CMK (cell line): ENCODE measurements around the gene PSMA6.
"Not testable (repeated sequence)": the region's sequence is repeated elsewhere in the genome, so short reads cannot be mapped to it uniquely, and the experiment has no call there.

Experiments used
- DNase-seq: peaks from one replicate; pipeline ENCODE4 v3.0.0-alpha.2; 2010; ENCODE audit warnings: low read depth

Gene PSMA6

DNA sequence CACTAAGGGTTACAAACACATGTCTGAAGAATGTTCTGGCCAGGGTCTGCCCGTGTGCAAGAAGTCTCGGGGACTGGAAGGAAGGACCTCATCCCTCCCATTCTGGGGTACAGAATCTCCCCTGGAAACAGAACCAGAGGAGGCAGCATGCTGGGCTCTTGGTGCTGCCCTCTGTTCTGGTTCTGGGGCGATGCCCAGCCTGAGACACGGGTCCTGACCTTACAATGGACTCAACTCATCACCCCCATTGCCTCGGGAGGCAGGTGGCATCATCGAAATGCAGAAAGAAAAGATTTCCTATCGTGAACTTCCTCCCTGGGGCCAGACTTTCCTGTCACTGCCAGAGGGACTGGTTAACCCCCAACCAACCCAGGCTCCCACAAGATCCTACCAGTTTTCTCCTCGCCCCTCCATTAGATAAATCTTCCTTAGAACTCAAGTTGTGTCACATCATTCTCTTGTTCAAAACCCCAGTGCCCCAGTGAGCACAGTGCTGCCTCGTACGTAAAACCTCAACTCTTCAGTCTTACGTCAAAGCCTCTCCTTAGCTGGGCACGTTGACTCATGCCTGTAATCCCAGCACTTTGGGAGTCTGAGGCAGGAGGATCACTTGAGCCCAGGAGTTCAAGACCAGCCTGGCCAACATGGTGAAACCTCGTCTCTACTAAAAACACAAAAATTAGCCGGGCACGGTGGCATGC, 52.1 kb downstream of the PSMA6 start:
- DNase-seq: no peak

DNA sequence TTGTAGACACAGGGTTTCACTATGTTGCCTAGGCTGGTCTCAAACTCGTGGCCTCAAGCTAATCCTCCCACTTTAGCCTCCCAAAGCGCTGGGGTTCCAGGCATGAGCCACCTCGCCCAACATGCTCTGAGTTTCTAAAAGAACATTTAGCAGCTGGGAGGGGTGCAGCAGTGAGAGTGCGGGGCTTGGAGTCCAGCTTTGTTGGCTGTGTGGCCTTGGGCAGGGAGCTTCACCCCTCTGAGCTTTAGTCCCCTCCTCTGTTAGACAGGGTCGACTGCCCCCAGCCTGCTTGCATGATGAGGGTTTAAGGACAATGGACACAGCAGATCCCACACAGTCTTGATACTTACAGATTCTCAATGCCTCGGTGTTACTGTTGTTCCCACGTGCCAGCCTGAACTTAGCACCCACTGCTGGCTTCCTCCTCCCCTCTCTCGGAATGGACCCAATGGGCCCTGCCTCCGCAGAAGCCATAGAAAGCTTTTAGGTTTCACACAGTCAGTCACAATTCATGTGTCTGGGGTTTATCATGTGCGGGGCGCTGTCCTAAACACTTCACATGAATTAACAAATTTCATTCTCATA, 54.6 kb downstream of the PSMA6 start:
- DNase-seq: no peak

DNA sequence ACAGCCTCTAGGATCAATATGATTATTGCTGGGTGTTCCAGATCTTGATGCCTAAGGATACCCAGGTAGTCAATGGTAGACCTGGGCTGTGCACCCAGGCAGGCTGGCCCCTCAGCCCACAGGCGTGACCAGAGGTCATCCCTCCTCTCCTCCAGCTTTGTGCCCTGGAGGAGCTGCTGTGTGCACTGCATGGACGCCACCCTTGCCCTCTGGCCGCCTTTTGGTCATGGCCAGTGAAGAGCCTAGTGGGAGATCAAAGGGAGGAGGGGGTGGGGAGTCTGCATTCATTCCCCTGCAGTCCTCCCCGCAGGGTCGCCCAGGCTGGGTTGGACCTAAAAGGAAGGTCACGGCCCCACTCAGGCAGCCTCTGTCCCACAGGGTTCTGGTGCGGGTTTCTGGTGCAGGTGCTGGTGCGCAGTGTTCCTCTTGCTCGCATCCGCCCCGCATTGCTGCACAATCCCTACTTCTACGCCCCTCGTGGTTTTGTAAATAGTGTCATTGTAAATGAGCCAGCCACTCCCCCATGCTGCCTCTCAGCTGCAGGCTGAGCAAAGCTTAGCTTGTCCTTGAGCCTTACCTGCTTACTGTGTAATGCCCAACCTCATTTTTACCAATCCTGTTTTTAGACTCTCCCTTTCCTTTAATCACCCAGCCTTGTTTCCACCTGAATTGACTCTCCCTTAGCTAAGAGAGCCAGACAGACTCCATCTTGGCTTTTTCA, 55.3 kb downstream of the PSMA6 start:
- no peak for DNase-seq

DNA sequence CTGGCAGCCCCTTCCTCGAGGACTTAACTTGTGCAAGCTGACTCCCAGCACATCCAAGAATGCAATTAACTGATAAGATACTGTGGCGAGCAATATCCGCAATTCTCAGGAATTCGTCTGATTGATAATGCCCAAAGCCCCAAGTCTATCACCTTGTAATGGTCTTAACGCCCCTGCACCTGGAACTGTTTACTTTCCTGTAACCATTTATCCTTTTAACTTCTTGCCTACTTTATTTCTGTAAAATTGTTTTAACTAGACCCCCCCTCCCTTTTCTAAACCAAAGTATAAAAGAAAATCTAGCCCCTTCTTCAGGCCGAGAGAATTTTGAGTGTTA, 55.8 kb downstream of the PSMA6 start:
- not testable (repeated sequence) for DNase-seq

DNA sequence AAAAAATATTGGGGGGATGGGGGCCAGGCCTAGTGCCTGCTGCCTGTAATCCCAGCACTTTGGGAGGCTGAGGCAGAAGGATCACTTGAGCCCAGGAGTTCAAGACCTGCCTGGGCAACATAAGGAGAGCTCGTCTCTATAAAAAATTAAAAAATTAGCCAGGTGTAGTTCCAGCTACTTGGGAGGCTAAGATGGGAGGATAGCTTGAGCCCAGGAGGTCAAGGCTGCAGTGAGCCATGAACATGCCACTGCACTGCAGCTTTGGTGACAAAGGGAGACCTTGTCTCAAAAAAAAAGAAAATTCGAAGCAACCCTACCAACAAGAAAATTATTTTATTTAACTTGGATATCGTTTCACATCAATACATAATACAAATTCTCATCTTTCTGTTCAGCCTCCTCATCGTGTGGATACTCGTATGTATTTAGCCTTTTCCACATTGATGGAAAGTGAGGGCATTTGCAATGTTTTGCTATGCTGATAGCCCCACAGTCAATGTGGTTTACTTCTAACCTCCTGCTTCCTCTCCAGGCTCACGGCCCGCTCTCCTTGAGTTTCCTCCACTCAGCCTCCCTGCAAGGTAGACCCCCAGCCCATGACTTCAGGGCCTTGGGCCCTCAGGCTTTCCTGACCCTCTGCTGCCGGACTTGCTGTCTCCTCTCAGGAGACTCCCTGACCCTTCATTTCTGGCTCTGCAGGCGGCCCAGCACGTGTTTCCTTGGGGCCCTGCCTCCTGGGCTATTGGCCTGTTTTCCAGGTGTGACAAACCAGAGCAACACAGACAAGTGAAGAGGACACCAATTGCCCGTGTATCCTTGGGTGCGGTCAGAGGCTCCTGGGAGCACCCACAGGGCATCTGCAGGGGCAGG, 57.5 kb downstream of the PSMA6 start:
- DNase-seq: no peak

DNA sequence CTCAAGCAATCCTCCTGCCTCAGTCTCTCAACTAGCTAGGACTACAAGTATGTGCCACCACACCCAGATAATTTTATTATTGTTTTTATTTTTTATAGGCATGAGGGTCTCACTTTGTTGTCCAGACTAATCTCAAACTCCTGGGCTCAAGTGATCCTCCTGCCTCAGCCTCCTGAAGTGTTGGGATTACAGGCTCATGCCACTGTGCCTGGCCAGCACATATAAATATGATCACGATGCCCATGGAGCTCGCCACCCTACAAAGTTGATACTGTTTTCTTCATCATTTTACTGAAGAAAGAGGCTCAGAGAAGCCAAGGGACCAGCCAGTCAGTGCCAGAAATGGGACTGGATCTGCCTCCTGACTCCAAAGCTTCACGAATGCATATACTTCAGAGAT, 59.3 kb downstream of the PSMA6 start:
- no peak for DNase-seq

DNA sequence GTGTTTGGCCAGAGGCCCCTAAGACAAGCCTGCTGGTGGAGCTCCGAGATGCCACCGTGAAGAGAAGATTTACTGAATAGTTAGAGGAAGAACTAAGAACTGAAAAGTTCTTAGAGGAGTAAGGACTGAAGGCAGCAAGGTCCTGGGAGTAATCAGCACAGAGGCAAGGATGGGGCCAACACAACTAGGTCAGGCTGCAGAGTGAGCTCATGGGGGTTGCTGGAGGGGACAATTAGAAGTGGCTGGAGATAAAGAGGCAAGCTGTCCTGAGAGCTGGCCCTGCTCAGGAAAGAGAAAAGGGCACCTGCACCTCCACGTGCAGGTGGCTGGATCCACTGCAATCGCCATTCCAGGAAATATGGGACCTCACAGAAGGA, 59.7 kb downstream of the PSMA6 start:
- no peak for DNase-seq

DNA sequence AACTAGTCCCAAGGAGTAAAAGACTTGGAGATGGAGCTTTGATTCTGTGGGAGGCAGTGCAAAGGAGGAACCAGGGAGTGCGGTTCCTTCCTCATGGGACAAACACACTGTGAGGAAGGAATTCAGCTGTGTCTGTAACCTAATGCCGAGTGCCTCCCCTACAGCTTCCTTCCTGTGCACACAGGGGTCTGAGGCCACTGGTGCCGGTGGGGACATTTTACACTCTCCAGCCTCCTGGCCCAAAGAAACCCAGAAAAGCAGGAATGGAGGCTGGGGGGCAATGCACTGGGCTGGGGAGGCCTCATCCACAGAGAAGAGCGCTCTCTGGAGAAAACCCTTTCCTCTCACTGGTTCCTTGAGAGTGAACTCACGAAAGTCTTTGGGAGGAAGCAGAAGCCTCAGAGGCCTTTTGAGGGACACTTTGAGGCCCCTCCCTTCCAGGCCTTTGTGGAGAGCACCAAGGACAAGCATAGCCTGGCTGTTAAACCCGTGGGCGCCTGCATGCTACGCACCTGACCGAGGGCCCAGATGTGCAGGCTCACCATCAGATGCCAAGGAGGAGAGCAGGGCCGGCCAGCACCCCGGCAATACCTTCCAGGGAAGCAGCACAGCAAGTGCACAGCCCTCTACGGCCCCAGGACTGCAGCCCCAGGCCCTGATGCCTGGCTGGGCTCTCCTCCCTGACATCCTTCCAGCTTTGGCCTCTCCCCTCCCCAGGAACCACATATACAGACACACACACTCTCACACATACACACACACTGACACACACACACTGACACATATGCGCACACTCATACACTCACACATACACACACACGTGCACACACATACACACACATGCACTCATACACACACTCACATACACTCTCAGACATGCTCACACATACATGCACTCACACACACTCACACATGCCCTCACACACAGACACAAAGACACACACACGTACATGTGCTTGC, 60.4 kb downstream of the PSMA6 start:
- DNase-seq: no peak

DNA sequence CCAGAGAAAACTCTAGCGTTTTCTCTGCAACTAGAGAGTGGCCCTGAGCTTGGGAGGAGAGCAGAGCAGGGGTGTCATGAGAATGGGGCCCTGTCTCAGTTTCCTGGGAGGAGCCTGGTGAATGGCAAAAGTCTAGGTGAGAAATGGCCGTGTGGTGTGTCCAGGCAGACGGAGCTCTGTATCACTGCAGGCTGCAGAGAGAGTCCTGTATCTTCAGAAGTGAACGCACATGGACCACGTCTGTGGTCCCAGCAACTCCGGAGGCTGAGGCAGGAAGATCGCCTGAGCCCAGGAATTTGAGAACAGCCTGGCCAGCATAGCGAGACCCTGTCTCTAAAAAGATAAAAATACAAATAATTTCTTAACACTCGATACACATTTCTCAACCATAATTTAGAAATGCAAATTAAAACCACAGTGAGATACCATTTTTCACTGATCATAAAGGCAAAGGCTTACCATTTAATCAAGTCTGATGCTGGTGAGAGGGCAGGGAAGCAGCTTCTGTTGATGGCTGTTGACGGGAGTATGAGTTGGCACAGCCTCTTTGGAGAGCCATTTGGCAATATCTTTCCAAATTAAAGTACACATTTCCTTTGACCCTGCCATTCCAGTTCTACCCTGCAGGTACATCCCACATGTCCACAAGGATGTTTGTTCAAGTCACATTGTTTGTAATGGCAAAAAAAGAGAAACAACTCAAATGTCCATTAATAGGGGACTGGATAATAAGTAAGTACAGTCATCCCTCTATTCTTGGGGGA, 61.4 kb downstream of the PSMA6 start:
- DNase-seq: no peak

DNA sequence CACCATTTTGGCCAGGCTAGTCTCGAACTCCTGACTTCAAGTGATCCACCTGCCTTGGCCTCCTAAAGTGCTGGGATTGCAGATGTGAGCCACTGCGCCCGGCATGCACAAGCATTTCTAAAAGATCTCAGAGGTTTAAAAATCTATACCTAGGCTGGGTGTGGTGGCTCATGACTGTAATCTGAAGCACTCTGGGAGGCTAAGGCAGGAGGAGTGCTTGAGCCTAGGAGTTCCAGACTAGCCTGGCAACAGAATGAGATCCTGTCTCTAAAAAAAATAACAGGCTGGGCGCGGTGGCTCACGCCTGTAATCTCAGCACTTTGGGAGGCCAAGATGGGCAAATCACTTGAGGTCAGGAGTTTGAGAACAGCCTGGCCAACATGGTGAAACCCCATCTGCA, 63.1 kb downstream of the PSMA6 start:
- not testable (repeated sequence) for DNase-seq

DNA sequence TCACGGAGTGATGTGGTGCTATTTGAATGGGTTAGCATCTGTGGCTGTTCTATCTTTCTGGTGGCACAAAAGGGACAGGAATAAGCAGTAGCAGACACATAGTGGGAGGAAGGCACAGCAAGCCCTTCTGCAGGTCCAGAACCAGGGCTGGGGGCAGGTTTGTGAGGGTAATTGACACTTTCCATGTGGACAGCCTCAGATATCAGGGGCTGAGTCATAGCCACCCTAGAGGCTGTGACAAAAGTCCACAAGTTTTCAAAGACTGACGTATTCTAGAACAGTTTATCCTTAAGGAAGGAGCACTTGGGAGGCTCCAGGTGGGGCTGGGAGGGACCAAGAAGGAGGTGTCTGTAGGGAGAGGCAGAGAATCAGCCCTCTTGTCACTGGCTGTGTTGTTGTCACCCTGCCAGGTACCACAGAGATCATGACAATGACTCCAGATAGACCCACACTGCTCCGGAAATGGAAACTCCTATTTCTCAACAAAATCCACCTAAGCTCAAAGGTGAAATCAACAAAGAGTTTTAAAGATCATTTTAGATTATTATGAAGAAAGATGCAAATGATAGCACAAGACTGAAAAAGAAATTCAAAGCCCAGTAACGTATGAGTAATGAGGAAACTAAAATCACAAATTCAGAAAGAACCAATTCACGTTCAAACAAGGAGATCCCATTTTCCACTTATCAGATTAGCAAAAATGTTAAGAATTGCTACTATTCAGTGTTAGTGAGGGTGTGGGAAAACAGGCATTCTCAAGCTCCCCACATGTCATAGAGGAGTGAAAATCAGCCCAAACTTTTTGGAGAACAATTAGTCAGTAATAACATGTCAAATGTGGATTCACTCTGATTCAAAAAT, 64.0 kb downstream of the PSMA6 start:
- no peak for DNase-seq

DNA sequence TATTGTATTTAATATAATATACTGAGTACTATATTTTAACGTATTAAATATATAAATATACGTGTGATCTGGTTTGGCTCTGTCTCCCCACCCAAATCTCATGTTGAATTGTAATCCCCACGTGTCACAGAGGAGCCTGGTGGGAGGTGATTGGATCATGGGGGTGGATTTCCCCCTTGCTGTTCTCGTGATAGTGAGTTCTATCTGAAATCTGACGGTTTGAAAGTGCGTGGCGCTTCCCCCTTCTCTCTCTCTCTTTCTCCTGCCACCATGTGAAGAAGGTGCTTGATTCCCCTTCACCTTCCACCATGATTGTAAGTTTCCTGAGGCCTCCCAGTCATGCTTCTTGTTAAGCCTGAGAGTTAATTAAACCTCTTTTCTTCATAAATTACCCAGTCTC, 67.5 kb downstream of the PSMA6 start:
- not testable (repeated sequence) for DNase-seq

DNA sequence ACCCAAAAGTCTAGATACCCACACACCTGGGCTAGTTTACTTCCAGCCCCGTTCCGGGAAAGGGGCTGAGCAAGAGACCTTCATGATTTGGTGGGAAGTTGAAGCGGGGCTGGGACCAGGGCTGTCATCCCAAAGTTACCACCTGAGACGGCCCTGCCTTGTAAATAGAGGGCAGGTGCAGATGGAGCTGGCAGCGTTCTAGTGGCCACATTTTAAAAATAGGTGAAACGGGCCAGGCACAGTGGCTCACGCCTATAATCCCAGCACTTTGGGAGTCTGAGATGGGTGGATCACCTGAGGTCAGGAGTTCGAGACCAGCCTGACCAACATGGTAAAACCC, 68.9 kb downstream of the PSMA6 start:
- DNase-seq: no peak

DNA sequence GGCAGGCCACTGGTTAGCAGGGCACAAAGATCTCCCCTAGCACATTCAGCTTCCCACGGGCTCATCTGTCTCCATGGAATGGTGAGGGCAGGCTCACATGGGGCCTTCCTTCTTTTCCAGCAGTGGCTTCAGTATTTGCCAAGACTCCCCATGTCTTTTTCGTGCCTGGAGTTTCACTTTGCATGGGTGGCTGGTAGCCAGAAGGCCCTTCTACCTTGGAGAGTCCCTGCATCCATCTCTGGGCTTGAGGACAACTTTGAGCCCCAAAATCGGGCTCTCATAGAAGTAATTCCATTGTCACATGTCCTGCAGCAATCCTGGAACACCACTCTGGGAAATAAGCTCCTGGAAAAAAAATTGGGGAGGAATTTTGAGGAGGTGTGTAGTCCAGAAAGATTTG, 70.3 kb downstream of the PSMA6 start:
- no peak for DNase-seq

DNA sequence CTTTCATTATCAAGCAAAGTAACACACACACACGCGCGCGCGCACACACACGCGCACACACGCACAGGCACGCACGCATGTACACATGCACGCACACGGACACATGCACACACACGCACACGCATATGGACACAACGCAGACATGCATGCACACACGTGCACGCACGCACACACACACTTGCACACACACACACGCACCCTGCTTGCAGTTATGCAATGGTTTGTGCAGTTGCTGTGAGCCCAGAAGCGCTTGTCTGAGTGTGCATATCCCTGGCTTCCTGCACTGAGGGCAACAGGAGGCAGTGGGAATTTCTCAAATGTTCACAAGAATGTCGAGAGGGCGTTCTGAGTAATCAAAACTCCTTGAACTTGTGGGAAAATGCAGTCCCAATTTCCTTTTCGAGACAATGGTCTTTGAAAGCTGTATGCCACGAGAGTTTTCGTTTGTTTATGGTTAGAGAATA, 70.8 kb downstream of the PSMA6 start:
- DNase-seq: no peak

DNA sequence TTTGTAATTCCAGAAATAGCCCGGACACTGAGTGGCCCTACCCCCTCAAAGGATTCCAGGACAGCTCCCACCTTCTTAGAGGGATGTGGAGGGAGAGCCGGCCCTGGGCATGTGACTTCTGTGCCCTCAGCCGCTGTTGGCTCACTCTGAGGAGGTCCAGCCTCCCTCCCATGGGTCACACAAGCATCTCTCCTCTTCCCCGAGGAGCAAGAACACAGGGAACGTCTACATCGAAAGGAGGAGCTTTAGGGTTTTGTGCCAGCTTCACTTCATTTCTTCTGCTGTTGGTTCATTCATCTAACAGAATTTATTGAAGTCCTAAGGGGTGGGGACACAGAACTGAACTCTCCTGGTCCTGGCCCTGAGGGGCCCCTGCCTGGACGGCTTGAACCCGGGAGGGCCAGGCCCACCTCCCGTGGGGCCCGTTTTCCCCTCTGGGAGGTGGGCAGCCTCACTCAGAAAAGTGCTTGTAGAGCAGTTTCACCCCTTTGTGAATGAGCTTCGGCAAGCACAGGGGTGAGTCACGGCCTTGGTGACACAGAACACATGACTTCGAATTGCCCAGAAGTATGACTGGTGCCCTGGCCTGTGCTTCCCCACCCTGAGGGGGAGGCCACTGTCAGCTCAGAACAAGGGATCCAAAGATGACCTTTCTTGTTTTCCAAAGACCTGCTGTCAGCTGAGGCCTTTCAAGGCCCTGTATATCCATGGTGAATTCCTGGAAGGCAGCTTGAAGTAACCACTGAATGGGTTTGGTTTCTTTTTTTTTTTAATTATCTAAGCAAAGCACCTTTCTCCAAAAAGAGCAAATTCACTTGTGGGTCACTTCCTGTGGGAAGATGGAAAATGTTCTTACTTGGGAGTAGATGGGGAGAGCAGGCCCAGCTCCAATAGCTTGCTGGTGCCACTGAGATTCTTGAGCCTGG, 73.2 kb downstream of the PSMA6 start:
- DNase-seq: no peak

DNA sequence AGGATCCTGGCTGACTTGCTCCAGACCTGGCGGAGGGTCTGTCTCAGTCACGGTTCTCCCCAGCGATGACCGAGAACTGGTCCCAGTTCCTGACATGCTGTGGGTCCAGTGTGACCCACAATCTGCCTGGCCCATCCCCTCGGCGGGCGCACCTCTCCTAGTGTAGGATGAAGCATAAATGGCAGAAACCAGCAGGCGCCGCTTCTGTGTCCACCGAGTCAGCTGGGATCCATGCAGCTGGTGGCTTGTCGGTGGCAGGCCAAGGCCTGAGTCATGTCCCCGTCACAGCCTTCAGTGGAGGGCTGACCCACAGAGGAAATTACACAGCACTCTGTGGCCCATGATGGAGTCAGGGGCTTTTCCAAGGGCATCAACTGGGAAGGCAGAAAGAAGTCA, 73.9 kb downstream of the PSMA6 start:
- no peak for DNase-seq

DNA sequence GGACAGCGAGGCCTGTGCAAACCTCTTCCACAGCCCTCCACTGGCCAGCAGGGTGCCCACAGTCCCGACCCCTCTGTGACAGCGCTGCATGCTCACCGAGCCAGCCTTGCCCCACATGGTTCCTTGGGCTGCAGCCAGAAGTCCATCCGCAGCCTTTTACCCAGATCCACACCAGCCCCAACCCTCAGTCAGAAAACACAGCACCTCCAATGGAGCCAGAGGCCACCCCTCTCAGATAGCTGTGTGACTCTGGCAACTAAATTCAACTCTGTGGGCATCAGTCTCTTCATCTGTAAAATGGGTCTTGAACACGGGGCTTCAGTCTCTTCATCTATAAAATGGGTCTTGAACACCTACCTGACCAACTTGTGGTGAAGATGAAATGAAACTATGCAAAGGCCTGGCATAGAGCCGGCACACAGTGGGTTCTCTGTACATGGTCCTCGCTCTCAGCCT, 74.4 kb downstream of the PSMA6 start:
- no peak for DNase-seq

DNA sequence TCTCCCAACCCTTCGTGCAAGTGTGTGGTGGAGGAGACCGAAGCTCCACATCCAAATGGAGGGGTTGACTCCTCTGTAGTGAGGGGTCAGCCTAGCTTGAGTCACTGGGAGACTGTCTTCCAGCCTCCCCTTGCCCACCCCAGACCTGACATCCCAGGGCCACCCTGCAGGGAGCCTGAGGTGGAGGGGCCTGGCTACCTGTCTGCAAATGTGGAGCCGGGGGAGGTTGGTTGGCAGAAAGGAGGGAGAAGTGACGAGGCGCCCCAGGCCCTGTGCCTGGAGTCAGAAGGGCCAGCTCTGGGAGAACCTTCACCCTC, 74.8 kb downstream of the PSMA6 start:
- no peak for DNase-seq
